GM18499 (cell line): ENCODE data around the gene MED13.
"Not testable (repeated sequence)": the region's sequence is repeated elsewhere in the genome, so short reads cannot be mapped to it uniquely, and the experiment has no call there.

ENCODE experiments used
- ATAC-seq: cut with Tn5 transposase; IDR thresholded peaks from one replicate; pipeline ENCODE4 v1.9.1; 2021; ENCODE audit warnings: moderate number of reproducible peaks; ENCODE audit not compliant: insufficient read depth, unreplicated experiment

The MED13 gene

DNA sequence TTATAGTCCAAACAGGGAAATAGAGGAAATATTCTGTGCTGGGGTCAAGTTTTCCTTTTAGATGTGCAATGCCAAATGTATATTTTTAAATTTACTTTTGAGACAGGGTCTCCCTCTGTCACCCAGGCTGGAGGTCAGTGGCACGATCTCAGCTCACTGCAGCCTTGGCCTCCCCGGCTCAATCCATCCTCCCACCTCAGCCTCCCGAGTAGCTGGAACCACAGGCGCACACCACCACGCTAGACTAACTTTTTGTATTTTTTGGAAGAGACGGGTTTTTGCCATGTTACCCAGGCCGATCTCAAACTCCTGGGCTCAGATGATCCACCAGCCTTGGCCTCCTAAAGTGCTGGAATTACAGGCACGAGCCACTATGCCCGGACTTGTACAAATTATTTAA, 25.8 kb upstream of the MED13 start:
- ATAC-seq, result no peak

DNA sequence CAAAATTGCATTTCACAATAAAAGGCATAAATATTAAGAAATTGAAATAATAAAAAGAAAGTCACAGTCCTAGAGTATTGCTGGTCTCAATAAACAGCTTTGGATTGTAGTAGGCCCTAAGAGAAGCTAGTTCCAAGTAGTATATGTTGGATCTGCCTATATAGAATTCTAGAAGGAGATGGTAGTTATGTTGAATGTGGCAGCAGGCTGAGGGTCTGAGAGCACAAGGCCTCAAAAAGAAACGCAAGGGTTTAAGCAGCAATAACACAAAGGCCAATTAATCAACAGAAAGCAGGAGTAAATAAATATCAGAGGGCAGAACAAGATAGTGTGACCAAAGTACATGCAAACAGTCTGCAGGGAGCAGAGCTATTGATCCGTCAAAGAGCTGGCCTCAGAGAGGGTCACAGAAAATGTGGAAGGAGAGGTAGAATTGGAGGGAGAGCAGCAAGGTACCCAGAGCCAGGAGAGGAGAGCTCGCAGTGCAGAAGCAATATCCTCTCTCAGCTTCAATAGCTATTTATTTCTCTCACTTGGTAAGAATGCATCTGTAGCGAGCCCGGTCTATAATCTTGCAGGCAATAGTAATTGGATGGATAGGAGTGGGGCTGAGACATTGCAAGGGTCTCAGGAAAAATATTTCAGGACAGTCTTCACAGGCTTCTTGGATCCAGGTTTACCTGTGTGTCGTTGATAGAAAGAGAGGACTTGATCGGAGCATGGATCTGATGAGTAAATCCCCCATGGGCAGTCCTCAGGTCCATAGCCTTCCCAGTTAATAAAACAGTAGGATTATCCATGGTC, 25.1 kb upstream of the MED13 start:
- ATAC-seq, result no peak

DNA sequence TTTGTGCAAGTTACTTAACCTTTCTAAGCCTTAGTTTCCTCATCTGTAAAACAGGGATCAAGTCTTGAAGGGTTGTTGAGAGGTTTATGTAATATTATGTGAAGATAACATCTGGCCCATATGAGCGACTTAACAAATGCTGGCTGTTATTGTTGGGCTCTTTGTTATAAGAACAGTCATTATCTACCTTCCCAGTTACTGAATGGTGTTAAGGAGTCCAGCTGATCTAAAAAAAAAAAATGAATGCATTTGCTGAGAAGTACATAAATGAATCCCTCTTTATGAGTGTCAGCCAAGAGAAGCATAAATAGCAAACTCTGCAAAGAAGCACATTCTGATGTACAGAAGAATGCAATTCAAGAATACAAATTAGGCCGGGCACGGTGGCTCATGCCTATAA, 24.3 kb upstream of the MED13 start:
- no peak for ATAC-seq

DNA sequence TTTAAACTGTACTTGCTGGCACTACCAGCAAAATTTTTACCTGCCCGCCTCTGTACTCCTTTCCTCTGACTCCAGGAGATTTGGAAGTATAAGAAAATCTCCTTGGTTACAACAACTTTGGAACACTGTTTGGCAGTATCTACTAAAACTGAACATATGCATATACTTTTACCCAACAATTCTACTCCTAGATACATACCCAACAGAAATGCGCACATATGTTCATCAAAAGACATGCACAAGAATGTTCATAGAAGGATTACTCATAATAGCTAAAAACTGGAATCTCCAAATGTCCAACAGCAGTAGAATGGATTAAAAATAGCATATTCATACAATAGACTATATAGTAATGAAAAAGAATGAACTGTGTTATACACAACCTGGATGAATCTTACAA, 21.7 kb upstream of the MED13 start:
- no peak for ATAC-seq

GRCh38 chr17:62085511-62086408, 20.7 kb upstream of the MED13 start:
- no peak for ATAC-seq

- ATAC-seq, result no peak
Observed at GRCh38 chr17:62084585-62084984, 19.5 kb upstream of the MED13 start.

- no peak for ATAC-seq
Observed at GRCh38 chr17:62083651-62084050, 18.6 kb upstream of the MED13 start.

DNA sequence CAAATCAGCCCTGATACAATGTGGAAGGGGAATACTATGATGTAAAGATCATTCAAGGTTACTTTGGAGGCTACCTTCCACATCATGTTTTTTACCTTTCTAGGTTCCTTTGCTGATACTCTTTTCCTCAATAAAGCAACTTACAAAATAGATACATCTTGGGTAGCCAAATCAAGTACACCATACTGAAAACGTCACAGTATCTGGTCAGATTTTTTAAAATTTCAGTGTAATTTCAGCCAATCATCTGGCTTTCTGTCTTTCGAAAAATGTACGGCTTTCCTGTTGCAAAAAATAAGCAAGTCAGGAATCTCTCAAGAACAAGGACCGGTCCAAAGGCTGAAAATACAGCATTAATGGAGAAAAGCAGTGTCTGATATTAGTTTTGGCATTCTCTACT, 15.6 kb upstream of the MED13 start:
- ATAC-seq, result no peak

DNA sequence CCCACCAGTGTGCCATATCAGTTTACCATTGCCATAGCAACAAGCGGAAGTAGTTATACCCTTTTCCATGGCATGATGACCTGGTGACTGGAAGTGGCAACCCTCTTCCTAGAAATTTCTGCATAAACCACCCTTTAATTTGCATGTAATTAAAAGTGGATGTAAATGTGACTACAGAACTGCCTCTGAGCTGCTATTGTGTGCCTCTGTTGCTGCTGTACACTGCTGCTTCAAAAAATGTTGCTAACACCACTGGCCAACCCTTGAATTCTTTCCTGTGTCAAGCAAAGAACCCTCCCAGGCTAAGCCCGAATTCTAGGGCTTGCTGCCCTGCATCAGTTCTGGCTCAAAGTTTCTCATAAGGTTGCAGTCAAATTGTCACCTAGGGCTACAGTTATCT, 12.9 kb upstream of the MED13 start:
- ATAC-seq, result no peak

- no peak for ATAC-seq
Observed at GRCh38 chr17:62076864-62077788, 12.0 kb upstream of the MED13 start.

DNA sequence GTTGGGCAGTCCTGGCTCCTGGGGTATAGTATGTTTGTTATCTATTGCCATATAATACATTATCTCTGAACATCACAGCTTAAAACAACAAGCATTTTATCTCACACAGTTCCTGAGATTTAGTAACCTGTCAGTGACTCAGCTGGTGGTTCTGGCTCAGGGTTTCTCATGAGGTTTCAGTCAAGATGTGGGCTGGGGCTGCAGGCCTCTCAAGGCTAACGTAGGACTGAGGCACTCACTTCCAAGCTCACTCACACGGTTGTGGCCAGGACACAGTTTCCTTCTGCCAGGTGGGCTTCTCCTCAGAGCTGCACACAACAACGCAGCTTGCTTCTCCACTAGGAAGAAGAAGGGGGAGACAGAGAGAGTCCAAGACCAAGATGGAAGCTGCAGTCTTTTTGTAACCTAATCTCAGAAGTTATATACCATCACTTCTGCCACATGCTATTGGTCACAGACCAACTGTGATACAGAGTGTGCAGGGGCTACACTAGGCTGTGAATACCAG, 10.3 kb upstream of the MED13 start:
- no peak for ATAC-seq

DNA sequence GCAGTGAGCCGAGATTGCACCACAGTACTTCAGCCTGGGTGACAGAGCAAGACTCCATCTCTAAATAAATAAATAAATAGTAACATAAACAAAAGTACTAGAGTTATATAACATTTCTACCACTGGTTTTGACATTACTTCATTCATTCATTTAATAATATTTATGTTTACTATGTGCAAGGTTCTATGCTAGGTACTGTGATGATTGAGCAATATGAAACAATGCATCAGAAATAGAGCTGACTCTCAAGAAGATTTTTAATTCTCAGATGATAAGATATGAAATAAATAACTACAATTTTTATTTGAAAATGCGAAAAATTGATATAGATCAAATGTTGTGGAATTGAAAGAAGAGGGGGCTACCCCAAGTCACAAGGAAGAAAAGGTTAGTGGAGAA, 8.9 kb upstream of the MED13 start:
- no peak for ATAC-seq

- ATAC-seq, result not testable (repeated sequence)
Observed at GRCh38 chr17:62072855-62073254, 7.8 kb upstream of the MED13 start.

DNA sequence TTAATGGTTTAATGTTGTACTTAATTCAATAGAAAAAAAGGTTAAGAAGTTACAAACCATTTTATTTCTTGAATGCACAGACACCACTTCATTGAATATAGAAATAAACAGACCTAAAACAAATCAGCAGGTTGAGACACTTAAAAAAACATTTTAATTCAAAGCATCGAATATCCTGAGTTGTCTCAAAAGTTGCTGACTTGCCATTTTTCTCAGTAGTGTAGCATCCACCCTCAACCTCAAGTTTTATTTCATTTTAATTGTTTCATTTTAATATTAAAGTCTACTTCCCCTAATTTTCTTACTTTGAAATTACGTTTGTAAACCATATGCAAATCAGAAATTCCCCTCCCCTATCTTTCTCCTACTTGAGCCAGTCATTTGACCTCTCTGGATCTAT, 5.8 kb upstream of the MED13 start:
- no peak for ATAC-seq

DNA sequence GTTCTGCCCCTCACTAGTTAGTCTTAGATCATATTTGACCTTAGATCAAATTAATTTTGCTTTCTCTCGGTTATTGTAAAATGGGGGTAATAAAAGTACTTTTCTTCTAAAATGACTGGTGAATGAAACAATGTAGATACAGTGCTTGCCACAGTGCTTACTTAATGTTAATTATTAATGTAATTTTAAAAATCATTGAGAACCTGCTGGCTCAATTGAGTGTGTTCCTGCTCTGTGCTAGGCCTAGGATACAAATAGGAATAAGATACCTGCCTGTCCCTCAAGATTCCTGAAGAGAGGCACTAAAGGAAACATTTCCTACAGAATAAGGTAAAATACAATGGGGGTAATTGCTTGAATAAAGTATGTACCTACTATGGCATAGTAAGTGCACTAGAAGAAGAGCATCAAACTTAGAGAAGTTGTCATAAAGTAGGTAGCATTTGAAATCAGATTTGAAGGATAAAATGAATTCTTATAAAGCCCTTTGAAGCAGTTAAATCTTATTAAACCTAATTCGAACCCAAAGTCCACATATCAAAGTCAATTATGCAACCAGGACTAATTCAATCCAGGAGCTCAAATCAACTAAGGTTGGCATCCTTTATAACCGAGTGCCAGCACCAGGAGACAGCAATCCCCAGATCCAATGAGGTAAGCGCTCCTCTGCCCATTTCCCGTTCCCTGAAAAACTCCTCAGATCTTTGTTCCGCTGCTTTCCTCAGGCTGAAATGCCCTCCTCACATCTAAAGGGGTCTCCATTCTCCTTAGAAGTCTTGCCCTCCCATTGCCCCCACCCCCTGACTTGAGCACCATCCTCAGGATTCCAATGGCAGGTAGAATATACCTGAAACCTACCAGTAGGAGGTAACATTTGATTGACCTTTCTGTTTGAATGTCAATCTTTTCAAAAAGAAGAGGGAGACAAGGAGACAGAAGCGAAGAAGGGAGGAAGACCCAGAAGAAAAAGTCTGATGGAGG, 2.4 kb upstream of the MED13 start:
- ATAC-seq, result no peak

DNA sequence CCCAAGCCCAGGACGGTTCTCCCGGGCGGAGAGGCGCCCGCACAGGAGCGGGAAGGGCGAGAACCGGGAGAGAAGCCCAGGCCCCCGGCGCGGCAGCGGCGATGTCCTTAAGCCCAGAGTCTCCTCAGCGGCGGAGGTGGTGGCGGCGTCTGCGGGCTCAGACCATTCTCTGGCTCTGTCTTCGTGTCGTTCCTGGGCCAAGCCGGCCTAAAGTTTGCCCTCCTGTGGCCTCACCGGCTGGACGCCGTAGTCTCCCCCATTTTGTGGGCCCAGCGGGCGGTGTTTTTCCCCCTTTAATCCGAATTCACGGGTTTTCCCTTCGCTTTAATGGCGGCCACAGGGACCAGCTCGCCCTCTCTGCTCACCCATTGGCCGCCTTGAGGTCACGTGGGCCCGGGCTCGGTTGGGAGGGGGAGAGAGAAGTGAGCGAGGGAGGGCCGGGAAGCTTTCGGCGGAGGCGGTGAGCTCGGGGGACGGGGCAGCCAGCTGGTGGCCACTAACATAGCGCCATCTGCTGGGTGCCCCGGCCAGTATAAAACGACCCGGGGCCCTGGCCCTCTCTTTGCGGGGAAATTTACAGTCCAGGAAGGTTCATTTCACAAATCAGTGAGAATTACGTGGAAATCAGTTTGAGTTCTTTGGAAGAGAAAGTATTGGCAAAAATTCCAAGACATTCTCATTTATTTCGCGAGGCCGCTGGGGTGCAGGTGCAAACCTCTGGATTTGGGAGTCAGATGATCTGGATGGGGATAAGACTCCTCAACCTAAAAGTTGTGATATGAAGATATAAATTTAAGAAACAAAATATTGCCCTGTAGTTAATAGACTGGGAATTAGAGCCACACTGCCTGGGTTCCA, 762 bp upstream of the MED13 start:
- no peak for ATAC-seq

DNA sequence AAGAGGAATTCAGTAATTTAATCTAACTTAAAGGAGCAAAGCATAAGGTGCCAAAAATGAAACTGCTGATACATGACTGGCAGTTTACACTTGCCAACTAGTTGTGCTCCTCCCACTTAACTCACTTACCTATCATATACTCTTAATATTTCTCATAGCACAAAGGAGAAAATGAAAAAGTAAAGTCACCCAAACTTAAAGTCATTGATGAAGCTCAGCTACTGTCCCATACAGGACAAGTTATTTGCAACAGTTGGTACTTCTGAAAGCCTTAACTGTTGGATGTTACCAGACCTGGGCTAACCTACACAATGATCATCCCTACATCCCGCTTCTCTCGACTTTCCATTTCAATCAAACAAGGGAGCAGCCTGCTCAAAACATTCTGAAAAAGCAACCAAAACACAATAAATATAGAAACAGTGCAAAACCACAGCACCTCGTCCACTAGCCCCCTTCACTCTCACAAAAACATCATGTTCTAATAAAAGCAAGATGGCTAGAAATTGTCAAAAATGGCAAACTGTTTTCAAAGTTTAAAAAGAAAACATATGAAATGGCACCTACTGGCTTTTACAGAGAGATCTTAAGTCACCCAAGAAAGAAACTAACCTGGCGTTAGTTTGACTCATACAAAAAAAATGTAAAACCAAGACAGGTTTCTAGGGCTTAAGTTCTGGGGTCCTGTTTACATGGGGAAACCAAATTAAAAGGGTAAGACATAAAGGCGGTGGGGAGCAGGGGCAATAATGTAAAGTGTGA, 868 bp downstream of the MED13 start:
- no peak for ATAC-seq

DNA sequence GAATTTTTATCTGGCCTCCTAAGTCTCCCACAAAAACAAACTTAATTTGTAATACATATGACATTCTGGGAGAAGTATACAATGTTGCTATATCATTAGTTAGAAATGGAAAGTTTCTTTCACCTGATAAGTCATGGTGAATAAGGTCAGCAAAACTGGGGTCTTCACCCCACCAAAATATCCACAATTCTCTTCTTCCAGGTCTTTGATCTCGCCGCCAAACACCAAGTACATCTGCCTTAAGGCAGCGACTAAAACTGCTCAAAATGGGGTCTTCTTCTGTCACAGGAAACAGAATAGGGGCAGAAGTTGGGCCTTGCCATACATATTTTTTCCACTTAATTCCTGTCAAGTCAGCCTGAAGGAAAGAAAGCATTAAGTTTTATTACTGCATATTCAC, 2.1 kb downstream of the MED13 start:
- no peak for ATAC-seq
